NB4 (cell line): ENCODE measurements around the gene LCE3C.

Source experiments
- CTCF ChIP-seq: IDR thresholded peaks from one replicate; pipeline ENCODE4 v1.5.1; 2012; ENCODE audit warnings: low read depth, low read length
- POLR2A ChIP-seq: IDR thresholded peaks from 2 replicates; pipeline ENCODE4 v1.6.1; 2011; ENCODE audit warnings: mild to moderate bottlenecking; ENCODE audit not compliant: insufficient read length; ENCODE audit errors: extremely low read depth

DNA sequence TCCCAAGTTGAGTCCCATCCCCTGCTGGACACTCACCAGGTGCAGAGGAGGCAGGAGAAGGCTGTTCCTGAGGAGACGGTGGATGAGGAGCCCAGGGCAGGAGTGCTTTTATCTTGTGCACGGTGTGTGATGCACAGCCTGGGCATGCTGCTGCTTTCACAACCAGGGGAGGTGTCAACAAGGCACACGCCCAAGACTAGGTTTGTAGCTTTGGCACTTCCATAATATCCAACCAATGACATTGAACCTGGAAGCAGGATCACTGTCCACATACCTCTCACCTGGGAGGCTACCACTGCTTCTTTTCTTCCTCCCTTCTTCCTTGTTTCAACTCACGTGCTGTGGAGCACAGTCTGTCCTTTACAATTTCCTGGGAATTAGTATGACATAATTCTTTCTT lies 19.6 kb upstream of the LCE3C start, which contains the start of gene LCE3D:
- TF ChIP-seq CTCF: no peak
- TF ChIP-seq POLR2A: no peak
